NCI-H82 treated with DMSO at 0.1 percent for 48 hours (cell line): Measurements from ENCODE around the gene JUNB.
"Not testable (repeated sequence)": the region's sequence is repeated elsewhere in the genome, so short reads cannot be mapped to it uniquely, and the experiment has no call there.

Source experiments
- DNase-seq: peaks from one replicate; lab custom pipeline; 2025; ENCODE audit not compliant: unreplicated experiment; lab: John Stamatoyannopoulos, UW

Gene JUNB

GRCh38 chr19:12788682-12789097 is 2.6 kb upstream of the JUNB start:
- peak; percentile 74 for DNase-seq

- DNase-seq, result no peak
Observed at GRCh38 chr19:12789098-12789903, 2.0 kb upstream of the JUNB start.

- peak; percentile 86 for DNase-seq
Observed at GRCh38 chr19:12789904-12790619, 1.2 kb upstream of the JUNB start.

GRCh38 chr19:12790628-12791344 is 500 bp upstream of the JUNB start:
- no peak for DNase-seq

GRCh38 chr19:12792051-12792852 is 966 bp downstream of the JUNB start:
- DNase-seq, result peak; percentile 40

GRCh38 chr19:12792853-12793289 is 1.6 kb downstream of the JUNB start:
- DNase-seq, result peak; percentile 43

GRCh38 chr19:12793290-12794195 is 2.3 kb downstream of the JUNB start:
- DNase-seq, result peak; percentile 77

- DNase-seq, result no peak
Observed at GRCh38 chr19:12794196-12794941, 3.1 kb downstream of the JUNB start.

GRCh38 chr19:12794971-12795381 is 3.7 kb downstream of the JUNB start:
- no peak for DNase-seq

- DNase-seq, result peak; percentile 83
Observed at GRCh38 chr19:12796146-12797071, 5.1 kb downstream of the JUNB start.

- DNase-seq, result no peak
Observed at GRCh38 chr19:12797141-12797587, 5.9 kb downstream of the JUNB start.

- DNase-seq, result not testable (repeated sequence)
Observed at GRCh38 chr19:12797607-12798006, 6.3 kb downstream of the JUNB start.

- no peak for DNase-seq
Observed at GRCh38 chr19:12799742-12800465, 8.6 kb downstream of the JUNB start.

GRCh38 chr19:12800466-12800770 is 9.1 kb downstream of the JUNB start:
- DNase-seq, result no peak

- no peak for DNase-seq
Observed at GRCh38 chr19:12800923-12801465, 9.7 kb downstream of the JUNB start.

GRCh38 chr19:12801466-12802266 is 10.4 kb downstream of the JUNB start, which contains the start of the genes PRDX2 and THSD8:
PRDX2 (minus strand) TSS chr19:12801800; CDS start chr19:12801261, 539 bp downstream.
THSD8 (plus strand) TSS chr19:12802069; CDS start chr19:12802072, 3 bp downstream.
- peak; percentile 64 for DNase-seq
